ENCODE data around the gene TRIL. TPM values are rescaled to one million over a fixed set of nuclear protein-coding genes. Genes with fewer than 3 reads are reported as not detected.

Gene TRIL, protein sequence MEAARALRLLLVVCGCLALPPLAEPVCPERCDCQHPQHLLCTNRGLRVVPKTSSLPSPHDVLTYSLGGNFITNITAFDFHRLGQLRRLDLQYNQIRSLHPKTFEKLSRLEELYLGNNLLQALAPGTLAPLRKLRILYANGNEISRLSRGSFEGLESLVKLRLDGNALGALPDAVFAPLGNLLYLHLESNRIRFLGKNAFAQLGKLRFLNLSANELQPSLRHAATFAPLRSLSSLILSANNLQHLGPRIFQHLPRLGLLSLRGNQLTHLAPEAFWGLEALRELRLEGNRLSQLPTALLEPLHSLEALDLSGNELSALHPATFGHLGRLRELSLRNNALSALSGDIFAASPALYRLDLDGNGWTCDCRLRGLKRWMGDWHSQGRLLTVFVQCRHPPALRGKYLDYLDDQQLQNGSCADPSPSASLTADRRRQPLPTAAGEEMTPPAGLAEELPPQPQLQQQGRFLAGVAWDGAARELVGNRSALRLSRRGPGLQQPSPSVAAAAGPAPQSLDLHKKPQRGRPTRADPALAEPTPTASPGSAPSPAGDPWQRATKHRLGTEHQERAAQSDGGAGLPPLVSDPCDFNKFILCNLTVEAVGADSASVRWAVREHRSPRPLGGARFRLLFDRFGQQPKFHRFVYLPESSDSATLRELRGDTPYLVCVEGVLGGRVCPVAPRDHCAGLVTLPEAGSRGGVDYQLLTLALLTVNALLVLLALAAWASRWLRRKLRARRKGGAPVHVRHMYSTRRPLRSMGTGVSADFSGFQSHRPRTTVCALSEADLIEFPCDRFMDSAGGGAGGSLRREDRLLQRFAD
- total RNA-seq, result 6.4 TPM
- long read RNA-seq, full-length matches to known transcripts, result 26 of 26 reads
- long read RNA-seq, partial matches to known transcripts, result 0 of 26 reads
- long read RNA-seq, other reads (novel, unspliced or antisense), result 0 of 26 reads

DNA sequence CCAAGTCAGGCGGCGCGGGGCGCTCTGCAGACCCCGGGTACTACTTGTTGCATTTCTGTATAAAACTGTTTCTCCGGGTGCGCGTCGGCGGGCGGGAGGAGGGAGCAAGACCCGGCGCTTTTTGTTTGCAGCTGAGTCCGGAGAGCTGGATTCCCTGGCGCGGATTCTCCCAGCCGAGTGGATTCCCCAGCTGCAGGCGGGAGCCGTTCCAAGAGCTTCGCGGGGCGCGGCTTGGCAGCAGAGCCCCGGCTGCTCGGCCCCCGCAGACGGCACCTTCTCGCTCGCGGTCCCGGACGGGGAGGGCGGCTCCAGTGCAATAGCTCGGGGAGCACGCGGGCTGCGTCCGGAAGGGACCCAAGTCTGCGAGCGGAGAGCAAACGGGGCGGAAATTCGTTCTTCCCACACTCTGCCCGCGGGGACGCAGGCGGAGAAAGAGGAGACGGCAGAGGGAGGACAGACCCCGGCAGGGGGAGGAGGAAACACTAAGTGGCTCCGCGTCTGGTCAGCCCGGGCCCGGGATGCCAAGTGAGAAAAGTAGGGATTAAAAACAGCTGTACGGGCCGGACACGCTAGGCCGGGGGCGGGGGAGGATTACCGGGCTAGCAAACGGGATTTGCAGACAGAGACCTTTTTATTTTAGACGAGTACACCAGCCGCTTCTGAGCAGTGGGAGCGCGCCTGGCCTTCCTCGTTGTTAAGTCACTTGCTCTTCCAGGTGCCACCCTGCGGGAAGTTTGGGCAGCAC, at the start of gene TRIL:
Gene TRIL, minus strand, starts transcription at position 96 of the 745 bp plus-strand sequence. CDS start 284 bp downstream, outside the sequence.
- TF ChIP-seq, protein P1, sequence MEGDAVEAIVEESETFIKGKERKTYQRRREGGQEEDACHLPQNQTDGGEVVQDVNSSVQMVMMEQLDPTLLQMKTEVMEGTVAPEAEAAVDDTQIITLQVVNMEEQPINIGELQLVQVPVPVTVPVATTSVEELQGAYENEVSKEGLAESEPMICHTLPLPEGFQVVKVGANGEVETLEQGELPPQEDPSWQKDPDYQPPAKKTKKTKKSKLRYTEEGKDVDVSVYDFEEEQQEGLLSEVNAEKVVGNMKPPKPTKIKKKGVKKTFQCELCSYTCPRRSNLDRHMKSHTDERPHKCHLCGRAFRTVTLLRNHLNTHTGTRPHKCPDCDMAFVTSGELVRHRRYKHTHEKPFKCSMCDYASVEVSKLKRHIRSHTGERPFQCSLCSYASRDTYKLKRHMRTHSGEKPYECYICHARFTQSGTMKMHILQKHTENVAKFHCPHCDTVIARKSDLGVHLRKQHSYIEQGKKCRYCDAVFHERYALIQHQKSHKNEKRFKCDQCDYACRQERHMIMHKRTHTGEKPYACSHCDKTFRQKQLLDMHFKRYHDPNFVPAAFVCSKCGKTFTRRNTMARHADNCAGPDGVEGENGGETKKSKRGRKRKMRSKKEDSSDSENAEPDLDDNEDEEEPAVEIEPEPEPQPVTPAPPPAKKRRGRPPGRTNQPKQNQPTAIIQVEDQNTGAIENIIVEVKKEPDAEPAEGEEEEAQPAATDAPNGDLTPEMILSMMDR (IDR thresholded peaks at IDR 0.05), result no peak
- H3K4me3 ChIP-seq, result peak within 1 kb of the TSS; percentile 57
- H3K4me1 ChIP-seq, result peaks cover 54% of the 10 kb centered on the region
- intact Hi-C loops (cut with DNase I), result no loop called here
- no peaks in the 10 kb centered on the region for H3K36me3 ChIP-seq
- H3K9me3 ChIP-seq, result no peaks in the 10 kb centered on the region
- peaks cover 38% of the 10 kb centered on the region for H3K27me3 ChIP-seq (ENCODE audit: low read depth)
- ATAC-seq, result peak; percentile 46 to 52
- DNase-seq, result peak; percentile 84
- H3K27ac ChIP-seq, result peak within 1 kb of the TSS; percentile 74

DNA sequence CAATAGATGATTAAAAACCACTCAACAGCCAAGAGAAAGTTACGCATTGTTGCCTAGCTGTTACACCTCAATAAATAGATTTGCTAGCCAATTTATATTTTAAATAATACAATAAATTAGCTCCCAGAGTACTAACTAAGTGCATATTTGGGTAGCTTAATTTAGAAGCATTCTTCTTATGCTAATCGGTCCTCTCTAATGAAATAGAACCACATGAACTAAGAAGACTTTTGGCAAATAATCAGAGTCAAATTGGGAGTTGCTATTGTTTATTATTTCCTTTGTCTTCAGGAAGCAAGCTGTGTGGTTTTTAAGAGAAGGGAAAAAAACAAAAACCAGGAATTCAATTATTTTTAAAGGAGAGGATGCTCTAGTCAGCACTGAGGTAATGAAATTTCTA, 49.0 kb upstream of the TRIL start:
- Histone ChIP-seq H3K9me3 (no peaks in the 10 kb centered on the region), H3K4me3 (no peak overlapping the region), H3K27me3 (ENCODE audit: low read depth) (no peaks in the 10 kb centered on the region), H3K27ac (no peak overlapping the region), H3K4me1 (no peaks in the 10 kb centered on the region), H3K36me3 (no peaks in the 10 kb centered on the region)
- ATAC-seq (no peak), DNase-seq (no peak)
- intact Hi-C loops (cut with DNase I), result no loop called here
- TF ChIP-seq, protein P1 (IDR thresholded peaks at IDR 0.05), result no peak

DNA sequence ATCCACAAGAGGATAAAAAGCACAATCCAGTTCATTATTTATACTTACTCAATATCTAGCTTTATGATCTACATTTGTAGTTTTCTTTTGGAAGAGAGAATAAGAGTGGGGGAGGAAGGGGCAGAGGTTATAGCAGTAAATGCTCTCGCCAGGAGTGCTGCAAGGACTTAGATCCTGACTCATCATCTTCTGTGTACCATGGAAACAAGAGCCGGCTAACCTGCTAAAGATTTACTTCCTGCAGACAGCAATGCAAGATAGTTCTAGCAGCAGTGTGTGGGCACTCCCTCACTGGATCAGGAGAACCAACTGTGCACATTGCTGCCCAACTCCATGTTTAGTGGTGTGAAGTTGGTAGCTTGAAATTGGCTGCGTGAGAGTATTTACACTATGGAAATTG, 47.7 kb upstream of the TRIL start:
- H3K27me3 ChIP-seq (ENCODE audit: low read depth), result no peaks in the 10 kb centered on the region
- no peak overlapping the region for H3K4me3 ChIP-seq
- ATAC-seq, result no peak
- DNase-seq, result no peak
- no peaks in the 10 kb centered on the region for H3K4me1 ChIP-seq
- intact Hi-C loops (cut with DNase I), result no loop called here
- H3K27ac ChIP-seq, result no peak overlapping the region
- no peaks in the 10 kb centered on the region for H3K9me3 ChIP-seq
- TF ChIP-seq, protein P1 (IDR thresholded peaks at IDR 0.05), result no peak
- no peaks in the 10 kb centered on the region for H3K36me3 ChIP-seq

DNA sequence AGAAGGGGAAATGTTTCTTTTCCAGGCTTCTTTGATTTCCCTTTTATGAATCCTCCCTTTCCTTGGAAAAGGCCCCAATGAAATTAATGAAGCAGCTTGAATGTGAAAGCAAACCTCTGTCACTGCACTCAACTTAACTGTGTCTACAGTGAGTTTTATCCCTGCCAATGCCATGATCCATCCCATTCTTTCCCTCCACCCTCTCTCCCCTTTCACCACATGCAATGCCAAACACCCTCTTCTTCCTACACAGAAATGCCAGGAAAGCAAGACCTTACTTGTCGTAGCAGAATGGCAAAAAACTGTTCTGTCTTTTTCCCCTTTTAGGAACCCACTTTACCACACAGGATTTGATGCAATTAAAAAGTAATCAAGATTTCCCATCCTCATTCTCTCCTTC, 47.3 kb upstream of the TRIL start:
- intact Hi-C loops (cut with DNase I), result no loop called here
- no peak for ATAC-seq
- H3K36me3 ChIP-seq, result no peaks in the 10 kb centered on the region
- no peak overlapping the region for H3K4me3 ChIP-seq
- TF ChIP-seq, protein P1 (IDR thresholded peaks at IDR 0.05), result no peak
- H3K4me1 ChIP-seq, result no peaks in the 10 kb centered on the region
- DNase-seq, result no peak
- no peak overlapping the region for H3K27ac ChIP-seq
- H3K9me3 ChIP-seq, result no peaks in the 10 kb centered on the region
- no peaks in the 10 kb centered on the region for H3K27me3 ChIP-seq (ENCODE audit: low read depth)

DNA sequence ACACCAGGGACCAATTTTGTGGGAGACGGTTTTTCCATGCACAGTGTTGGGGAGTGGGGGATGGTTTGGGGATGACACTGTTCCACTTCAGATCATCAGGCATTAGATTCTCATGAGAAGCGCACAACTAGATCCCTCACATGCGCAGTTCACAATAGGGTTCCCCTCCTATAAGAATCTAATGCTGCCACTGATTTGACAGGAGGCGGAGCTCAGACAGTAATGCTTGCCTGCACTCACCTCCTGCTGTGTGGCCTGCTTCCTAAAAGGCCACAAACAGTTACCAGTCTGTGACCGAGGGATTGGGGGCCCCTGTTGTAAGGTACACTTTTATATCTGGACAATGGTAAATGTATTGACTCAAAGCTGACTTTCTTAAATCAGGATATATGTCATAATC, 45.6 kb upstream of the TRIL start:
- no peak for DNase-seq
- no peaks in the 10 kb centered on the region for H3K27me3 ChIP-seq (ENCODE audit: low read depth)
- intact Hi-C loops (cut with DNase I), result no loop called here
- ATAC-seq, result no peak
- H3K4me1 ChIP-seq, result no peaks in the 10 kb centered on the region
- TF ChIP-seq, protein P1 (IDR thresholded peaks at IDR 0.05), result no peak
- H3K4me3 ChIP-seq, result no peak overlapping the region
- H3K36me3 ChIP-seq, result no peaks in the 10 kb centered on the region
- H3K9me3 ChIP-seq, result no peaks in the 10 kb centered on the region
- no peak overlapping the region for H3K27ac ChIP-seq
